NCI-H2227 treated with DMSO at 0.1 percent for 48 hours (cell line): Measurements from ENCODE around the gene SORBS1.

Experiments used
- DNase-seq: peaks from one replicate; lab custom pipeline; 2025; lab: John Stamatoyannopoulos, UW

Gene SORBS1

GRCh38 chr10:95561177-95561863 lies at the start of gene SORBS1:
Gene SORBS1 (minus strand): TSS chr10:95561371. CDS start chr10:95441135, 120,236 bp downstream.
- DNase-seq = peak; percentile 91

GRCh38 chr10:95610727-95611126 lies 49.6 kb upstream of the SORBS1 start:
- DNase-seq = no peak

GRCh38 chr10:95606922-95607321 lies 45.8 kb upstream of the SORBS1 start:
- no peak for DNase-seq

GRCh38 chr10:95605163-95605562 lies 44.0 kb upstream of the SORBS1 start:
- no peak for DNase-seq

GRCh38 chr10:95604630-95605029 lies 43.5 kb upstream of the SORBS1 start:
- DNase-seq = no peak

GRCh38 chr10:95602382-95602781 lies 41.2 kb upstream of the SORBS1 start:
- DNase-seq = no peak

- peak; percentile 73 for DNase-seq
Measured at GRCh38 chr10:95601116-95601719, 40.0 kb upstream of the SORBS1 start.

- no peak for DNase-seq
Measured at GRCh38 chr10:95600158-95600557, 39.0 kb upstream of the SORBS1 start.

GRCh38 chr10:95597788-95598187 lies 36.6 kb upstream of the SORBS1 start:
- DNase-seq = no peak

GRCh38 chr10:95588025-95588424 lies 26.9 kb upstream of the SORBS1 start:
- no peak for DNase-seq

- DNase-seq = no peak
Measured at GRCh38 chr10:95579835-95580535, 18.8 kb upstream of the SORBS1 start.

GRCh38 chr10:95579292-95579691 lies 18.1 kb upstream of the SORBS1 start:
- no peak for DNase-seq

- no peak for DNase-seq
Measured at GRCh38 chr10:95578619-95579018, 17.4 kb upstream of the SORBS1 start.

GRCh38 chr10:95574649-95575365 lies 13.6 kb upstream of the SORBS1 start:
- DNase-seq = no peak

GRCh38 chr10:95573964-95574604 lies 12.9 kb upstream of the SORBS1 start:
- DNase-seq = no peak

GRCh38 chr10:95573527-95573926 lies 12.4 kb upstream of the SORBS1 start:
- no peak for DNase-seq

- peak; percentile 8 for DNase-seq
Measured at GRCh38 chr10:95572131-95572820, 11.1 kb upstream of the SORBS1 start.

- no peak for DNase-seq
Measured at GRCh38 chr10:95571390-95571789, 10.2 kb upstream of the SORBS1 start.

GRCh38 chr10:95569368-95569767 lies 8.2 kb upstream of the SORBS1 start:
- DNase-seq = no peak

GRCh38 chr10:95567903-95568630 lies 6.9 kb upstream of the SORBS1 start:
- no peak for DNase-seq

- DNase-seq = no peak
Measured at GRCh38 chr10:95566136-95566535, 5.0 kb upstream of the SORBS1 start.
